Fibroblast of villous mesenchyme (primary cell): Measurements from ENCODE around the gene PCNX3. TPM values are rescaled to one million over a fixed set of nuclear protein-coding genes. Genes with fewer than 3 reads are reported as not detected.
"Not testable (repeated sequence)": the region's sequence is repeated elsewhere in the genome, so short reads cannot be mapped to it uniquely, and the experiment has no call there.

Experiments used
- DNase-seq: peaks from one replicate; pipeline ENCODE4 v3.0.0-alpha.2; 2010; ENCODE audit warnings: low read depth
- H3K4me3 ChIP-seq: 2 replicates; pipeline ENCODE4 v1.5.1; 2011; ENCODE audit warnings: low read depth, mild to moderate bottlenecking, low read length
- small RNA-seq: library from RNA; depleted of rRNA; stranded (forward); fragments of <200 nt; gene quantifications from one replicate; pipeline ENCODE3, GENCODE V24; 2012
- total RNA-seq: library from RNA; depleted of rRNA; stranded (reverse); fragments of >200 nt; gene quantifications from 2 replicates; pipeline ENCODE4 v1.2.3, GENCODE V29; 2012
- TF ChIP-seq, protein P1 (sequence below): IDR thresholded peaks from 2 replicates; pipeline ENCODE4 v1.5.1; 2012; ENCODE audit warnings: low read depth, mild to moderate bottlenecking, low read length; ENCODE audit not compliant: insufficient read depth

Gene PCNX3
- total RNA-seq, 1 donor: 32.4 TPM

DNA sequence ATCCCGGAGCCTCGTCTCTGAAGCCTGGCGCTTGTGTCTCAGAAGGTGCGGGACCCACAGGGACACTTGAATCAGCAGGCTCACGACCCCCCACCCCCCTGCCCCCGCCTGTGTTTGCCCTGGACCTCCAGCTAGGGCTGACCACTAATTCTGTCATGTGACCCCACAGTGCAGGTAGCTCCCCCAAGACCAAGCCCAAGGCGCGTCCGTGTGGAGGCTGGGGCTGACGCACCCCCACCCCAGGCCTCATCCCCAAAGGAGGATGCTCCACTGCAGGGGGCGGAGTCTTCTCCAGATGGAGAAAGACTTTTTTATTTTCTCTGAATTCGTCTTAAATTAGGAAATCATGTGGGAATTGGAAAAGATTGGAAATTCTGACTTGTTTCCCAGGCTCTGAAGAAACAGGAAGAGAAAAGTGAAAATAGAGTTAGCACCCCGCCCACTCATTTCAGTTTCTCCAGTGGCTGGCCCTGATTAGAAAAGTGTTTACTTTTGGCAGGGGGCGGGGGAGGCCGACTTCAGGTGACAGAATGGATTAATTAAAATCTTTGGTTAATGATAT lies 48.1 kb downstream of the PCNX3 start:
- DNase-seq: peak; percentile 68
- H3K4me3 ChIP-seq: peak overlapping the region; percentile 77
- TF ChIP-seq, protein P1, sequence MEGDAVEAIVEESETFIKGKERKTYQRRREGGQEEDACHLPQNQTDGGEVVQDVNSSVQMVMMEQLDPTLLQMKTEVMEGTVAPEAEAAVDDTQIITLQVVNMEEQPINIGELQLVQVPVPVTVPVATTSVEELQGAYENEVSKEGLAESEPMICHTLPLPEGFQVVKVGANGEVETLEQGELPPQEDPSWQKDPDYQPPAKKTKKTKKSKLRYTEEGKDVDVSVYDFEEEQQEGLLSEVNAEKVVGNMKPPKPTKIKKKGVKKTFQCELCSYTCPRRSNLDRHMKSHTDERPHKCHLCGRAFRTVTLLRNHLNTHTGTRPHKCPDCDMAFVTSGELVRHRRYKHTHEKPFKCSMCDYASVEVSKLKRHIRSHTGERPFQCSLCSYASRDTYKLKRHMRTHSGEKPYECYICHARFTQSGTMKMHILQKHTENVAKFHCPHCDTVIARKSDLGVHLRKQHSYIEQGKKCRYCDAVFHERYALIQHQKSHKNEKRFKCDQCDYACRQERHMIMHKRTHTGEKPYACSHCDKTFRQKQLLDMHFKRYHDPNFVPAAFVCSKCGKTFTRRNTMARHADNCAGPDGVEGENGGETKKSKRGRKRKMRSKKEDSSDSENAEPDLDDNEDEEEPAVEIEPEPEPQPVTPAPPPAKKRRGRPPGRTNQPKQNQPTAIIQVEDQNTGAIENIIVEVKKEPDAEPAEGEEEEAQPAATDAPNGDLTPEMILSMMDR: no peak

DNA sequence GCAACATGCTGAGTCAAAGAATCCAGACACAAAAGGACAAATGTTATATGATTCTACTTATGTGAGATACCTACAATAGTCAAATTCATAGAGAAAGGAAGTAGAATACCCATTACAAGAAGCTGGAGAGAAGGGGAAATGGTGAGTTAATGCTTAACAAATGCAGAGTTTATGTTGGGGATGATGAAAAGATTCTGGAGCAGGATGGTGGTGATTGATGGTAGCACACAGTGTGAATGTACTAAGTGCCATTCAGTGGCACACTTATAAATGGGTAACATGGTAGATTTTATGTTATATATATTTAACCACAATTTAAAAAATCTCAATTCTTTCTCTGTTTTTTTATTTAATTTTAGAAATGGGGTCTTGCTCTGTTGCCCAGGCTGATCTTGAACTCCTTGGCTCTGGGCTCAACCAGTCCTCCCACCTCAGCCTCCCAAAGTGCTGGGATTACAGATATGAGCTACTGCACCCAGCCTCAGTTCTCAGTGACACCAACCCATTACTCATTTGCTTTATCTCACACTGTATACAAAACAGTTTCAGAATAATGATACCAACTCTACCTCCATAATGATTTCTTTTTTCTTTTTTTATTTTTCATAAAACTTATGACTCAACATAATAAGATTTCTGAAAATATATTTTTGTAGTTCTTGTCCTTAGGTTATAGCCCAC lies 56.7 kb downstream of the PCNX3 start:
- DNase-seq: no peak
- H3K4me3 ChIP-seq: no peak overlapping the region
- TF ChIP-seq, protein P1: no peak

DNA sequence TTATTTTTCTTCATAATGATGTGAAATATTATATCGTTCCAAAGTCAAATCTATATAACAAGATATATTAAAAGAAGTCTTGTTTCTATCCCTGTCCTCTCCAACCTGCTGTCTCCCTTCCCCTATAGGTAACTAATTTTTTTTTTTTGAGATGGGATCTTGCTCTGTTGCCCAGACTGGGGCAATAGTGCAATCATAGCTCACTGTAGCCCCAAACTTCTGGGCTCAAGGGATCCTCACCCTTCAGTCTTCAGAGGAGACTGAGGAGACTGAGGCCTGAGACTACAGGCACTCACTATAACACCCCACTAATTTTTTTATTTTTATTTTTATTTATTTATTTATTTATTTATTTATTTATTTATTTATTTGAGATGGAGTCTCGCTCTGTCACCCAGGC lies 57.4 kb downstream of the PCNX3 start:
- no peak for DNase-seq

DNA sequence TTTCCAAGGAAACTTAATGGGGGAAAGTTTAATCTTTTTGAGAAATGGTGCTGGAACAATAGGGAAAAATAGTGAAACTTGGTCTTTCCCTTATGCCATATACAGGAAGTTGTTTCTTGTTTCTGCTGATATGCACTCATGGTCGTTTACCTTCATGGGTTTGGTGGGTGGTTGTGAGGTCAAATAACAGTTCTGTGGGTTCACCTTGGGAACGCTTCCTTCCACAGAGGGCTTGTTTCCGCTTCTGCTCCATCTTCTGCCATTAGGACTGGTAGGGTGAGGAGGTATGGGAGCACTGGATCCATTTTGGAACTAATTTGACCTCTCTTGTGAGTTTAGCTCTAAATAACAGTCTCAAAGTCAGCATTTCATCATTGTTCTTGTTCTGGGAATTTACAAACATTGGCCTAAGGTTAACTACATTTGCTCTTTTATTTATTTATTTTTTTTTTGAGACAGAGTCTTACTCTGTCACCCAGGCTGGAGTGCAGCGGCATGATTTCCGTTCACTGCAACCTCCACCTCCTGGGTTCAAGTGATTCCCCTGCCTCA lies 64.7 kb downstream of the PCNX3 start:
- no peak overlapping the region for H3K4me3 ChIP-seq
- TF ChIP-seq, protein P1: no peak
- DNase-seq: no peak

More for the DNA sequence above, 57.4 kb downstream of the PCNX3 start:
- H3K4me3 ChIP-seq: no peak overlapping the region
- TF ChIP-seq, protein P1: no peak

DNA sequence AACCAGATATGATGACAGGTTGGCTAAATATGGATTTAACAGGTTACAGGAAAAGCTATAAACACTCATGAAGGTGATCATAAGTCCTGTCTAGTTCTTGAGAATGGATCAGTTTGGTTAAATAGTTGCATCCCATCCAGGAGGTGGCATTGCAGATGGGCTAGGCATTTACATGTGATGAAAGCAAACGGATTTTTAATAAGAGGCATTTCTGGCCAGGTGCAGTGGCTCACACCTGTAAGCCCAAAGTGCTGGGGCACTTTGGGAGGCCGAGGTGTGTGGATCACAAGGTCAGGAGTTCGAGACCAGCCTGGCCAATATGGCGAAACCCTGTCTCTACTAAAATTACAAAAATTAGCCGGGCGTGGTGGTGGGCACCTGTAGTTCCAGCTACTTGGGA lies 67.9 kb downstream of the PCNX3 start:
- H3K4me3 ChIP-seq, DNase-seq: not testable (repeated sequence)

DNA sequence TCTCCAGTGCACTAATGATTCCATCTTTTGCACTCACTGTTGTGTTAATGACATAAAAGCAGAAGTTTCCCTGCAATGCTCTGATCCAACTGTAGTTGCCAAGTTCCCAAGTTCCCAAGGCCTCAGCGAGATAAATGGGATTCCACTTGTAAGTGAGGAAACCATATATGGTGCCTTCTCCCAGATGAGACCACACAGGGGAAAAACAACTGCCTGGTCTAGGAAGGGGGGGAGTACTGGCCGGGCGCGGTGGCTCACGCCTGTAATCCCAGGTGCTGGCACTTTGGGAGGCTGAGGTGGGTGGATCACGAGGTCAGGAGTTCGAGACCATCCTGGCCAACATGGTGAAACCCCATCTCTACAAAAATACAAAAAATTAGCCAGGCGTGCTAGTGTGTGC lies 70.4 kb downstream of the PCNX3 start:
- H3K4me3 ChIP-seq: no peak overlapping the region
- peak; percentile 11 for DNase-seq
- TF ChIP-seq, protein P1: no peak

Small RNAs within 50 kb of the gene (small RNA-seq; reads per million reads assigned to genes)
- gene MIR4489 (not detected), gene MIR4690 (not detected)

Other genes starting within 250 kb of the PCNX3 start
- 1.7 and 2.9 TPM in 2 replicates for gene SLC25A45, start 233.1 kb upstream of the PCNX3 start, total RNA-seq
- gene FRMD8, start 229.1 kb upstream of the PCNX3 start, total RNA-seq: 44.5 and 60.6 TPM in 2 replicates
- gene NEAT1, start 193.0 kb upstream of the PCNX3 start, total RNA-seq: 413 and 487 TPM in 2 replicates
- gene MALAT1, start 116.7 kb upstream of the PCNX3 start, total RNA-seq: 12,351 and 16,563 TPM in 2 replicates
- 125 and 135 TPM in 2 replicates for gene SCYL1, start 90.7 kb upstream of the PCNX3 start, total RNA-seq
- gene LTBP3, start 57.4 kb upstream of the PCNX3 start, total RNA-seq: 23.7 and 24.2 TPM in 2 replicates
- 31.1 and 49.6 TPM in 2 replicates for gene ZNRD2, start 45.3 kb upstream of the PCNX3 start, total RNA-seq
- 19.0 and 27.4 TPM in 2 replicates for gene FAM89B, start 43.2 kb upstream of the PCNX3 start, total RNA-seq
- gene EHBP1L1, start 39.7 kb upstream of the PCNX3 start, total RNA-seq: 33.7 and 47.7 TPM in 2 replicates
- gene KCNK7, start 20.0 kb upstream of the PCNX3 start, total RNA-seq: under 0.01 TPM in 1 of 2 replicates, not detected in the other
- gene MAP3K11, start 1.6 kb upstream of the PCNX3 start, total RNA-seq: 28.9 and 29.3 TPM in 2 replicates
- gene SIPA1, start 22.3 kb downstream of the PCNX3 start, total RNA-seq: 34.5 and 34.8 TPM in 2 replicates
- gene RELA, start 47.1 kb downstream of the PCNX3 start, total RNA-seq: 22.2 and 24.2 TPM in 2 replicates
- 33.2 and 42.2 TPM in 2 replicates for gene KAT5, start 96.5 kb downstream of the PCNX3 start, total RNA-seq
- 41.5 and 44.1 TPM in 2 replicates for gene RNASEH2C, start 105.0 kb downstream of the PCNX3 start, total RNA-seq
- gene AP5B1, start 165.2 kb downstream of the PCNX3 start, total RNA-seq: 13.8 and 16.4 TPM in 2 replicates
- gene OVOL1, start 171.3 kb downstream of the PCNX3 start, total RNA-seq: not detected in 2 replicates
- under 0.01 TPM in 1 of 2 replicates, not detected in the other for gene SNX32, start 218.2 kb downstream of the PCNX3 start, total RNA-seq
- 1,115 and 1,444 TPM in 2 replicates for gene CFL1, start 242.4 kb downstream of the PCNX3 start, total RNA-seq
- 71.2 and 75.7 TPM in 2 replicates for gene MUS81, start 244.7 kb downstream of the PCNX3 start, total RNA-seq